ENCODE data around the gene TRPM3. TPM values are rescaled to one million over a fixed set of nuclear protein-coding genes. Genes with fewer than 3 reads are reported as not detected.

TRPM3 gene
- polyA plus RNA-seq, 2 of the 4 experiments (the other 2 are of a cell fraction), result not detected

GRCh38 chr9:70504834-70505233 is 616.6 kb downstream of the TRPM3 start (continued):
- no peak for TF ChIP-seq USF2 (IDR thresholded peaks at IDR 0.05)

GRCh38 chr9:70502690-70503089 is 618.7 kb downstream of the TRPM3 start:
- FAIRE-seq, result no peak
- CTCF ChIA-PET, result interaction anchor here (0.9 to 1.6 kb wide), 3 partner anchors 8 to 80 kb away, joined by 3 to 5 read pairs (median 4); no protein-coding TSS in a partner anchor

GRCh38 chr9:70500793-70501192 is 620.6 kb downstream of the TRPM3 start:
- ATAC-seq (no peak), DNase-seq (ENCODE audit: low read depth in 1 of 2, low spot score in 1 of 2) (no peak), FAIRE-seq (no peak)
- ChIA-PET CTCF (interaction anchor here (0.8 to 1.7 kb wide), 6 partner anchors 9 to 161 kb away, joined by 3 to 6 read pairs (median 4); no protein-coding TSS in a partner anchor), POLR2A (no interaction called here)
- Histone ChIP-seq H3K9me3 (no peaks in the 10 kb centered on the region), H3K4me3 (no peak overlapping the region), H3K4me2 (no peak overlapping the region), H3K27ac (no peak overlapping the region), H3K4me1 (no peaks in the 10 kb centered on the region)
- TF ChIP-seq RFX5 (IDR thresholded peaks at IDR 0.05) (no peak), MAX (IDR thresholded peaks at IDR 0.05) (no peak), BCL3 (IDR thresholded peaks at IDR 0.05) (no peak), CBX2 (IDR thresholded peaks at IDR 0.05; ENCODE audit: borderline replicate concordance, low read depth) (no peak), PHF8 (IDR thresholded peaks at IDR 0.05; ENCODE audit: borderline replicate concordance, low read depth) (no peak), KDM1A (IDR thresholded peaks at IDR 0.05; ENCODE audit: low read depth) (no peak), RARB (CRISPR knock-in tag; IDR thresholded peaks at IDR 0.05) (no peak), NFE2L2 (conservative IDR thresholded peaks at IDR 0.05; ENCODE audit: low read length) (no peak), CTCF (IDR thresholded peaks at IDR 0.05) (no peak)
- 4% methylated on average over 1 of the region's 1 CpG for WGBS (ENCODE audit: missing lambda C conversion rate)

More at GRCh38 chr9:70502690-70503089, 618.7 kb downstream of the TRPM3 start:
- H3K9me3 ChIP-seq, result no peaks in the 10 kb centered on the region
- ATAC-seq, result no peak
- POLR2A ChIA-PET, result no interaction called here
- no peak for DNase-seq (ENCODE audit: low read depth in 1 of 2, low spot score in 1 of 2)
- no peak overlapping the region for H3K4me2 ChIP-seq
- 59% methylated on average over 1 of the region's 1 CpG for WGBS (ENCODE audit: missing lambda C conversion rate)
- no peak overlapping the region for H3K27ac ChIP-seq
- H3K4me3 ChIP-seq, result no peak overlapping the region
- no peak for TF ChIP-seq CHD2 (IDR thresholded peaks at IDR 0.05; ENCODE audit: low read length, partially characterized antibody)
- TF ChIP-seq ELK1 (IDR thresholded peaks at IDR 0.05; ENCODE audit: low read depth, low read length), result no peak
- no peak for TF ChIP-seq ZFP36 (IDR thresholded peaks at IDR 0.05; ENCODE audit: borderline replicate concordance, partially characterized antibody)
- no peak for TF ChIP-seq HES2 (IDR thresholded peaks at IDR 0.05)
- TF ChIP-seq NFE2L2 (conservative IDR thresholded peaks at IDR 0.05; ENCODE audit: low read length), result no peak
- TF ChIP-seq ATOH8 (CRISPR knock-in tag; IDR thresholded peaks at IDR 0.05; ENCODE audit: low read depth), result no peak
- TF ChIP-seq E2F6 (IDR thresholded peaks at IDR 0.05; ENCODE audit: borderline replicate concordance, low read depth), result no peak
- no peak for TF ChIP-seq TP53 (CRISPR knock-in tag; IDR thresholded peaks at IDR 0.05)
- no peak for TF ChIP-seq ZNF302 (CRISPR knock-in tag; IDR thresholded peaks at IDR 0.05)
- no peak for TF ChIP-seq POLR2AphosphoS2 (conservative IDR thresholded peaks at IDR 0.05; ENCODE audit: low read length)
- no peak for TF ChIP-seq SREBF2 (IDR thresholded peaks at IDR 0.05)
- no peak for TF ChIP-seq RFX5 (IDR thresholded peaks at IDR 0.05)
- no peaks in the 10 kb centered on the region for H3K4me1 ChIP-seq

Data from A549 (cell line).